Measurements from ENCODE around the gene CCZ1. TPM values are rescaled to one million over a fixed set of nuclear protein-coding genes. Genes with fewer than 3 reads are reported as not detected.
"Not testable (repeated sequence)": the region's sequence is repeated elsewhere in the genome, so short reads cannot be mapped to it uniquely, and the experiment has no call there.

Gene CCZ1
- total RNA-seq, 1 experiment from 2014 or later = 72.5 TPM

- DNase-seq (ENCODE audit: low spot score); in situ Hi-C loops (cut with HindIII; ENCODE audit: low sequenced_read_pairs): not testable (repeated sequence)
Measured at GRCh38 chr7:5897369-5897919, 1.1 kb upstream of the CCZ1 start.

GRCh38 chr7:5903002-5903401 lies 4.5 kb downstream of the CCZ1 start:
- in situ Hi-C loops (cut with HindIII; ENCODE audit: low sequenced_read_pairs); DNase-seq (ENCODE audit: low spot score): not testable (repeated sequence)

GRCh38 chr7:5904726-5905125 lies 6.2 kb downstream of the CCZ1 start:
- in situ Hi-C loops (cut with HindIII; ENCODE audit: low sequenced_read_pairs) = not testable (repeated sequence)

GRCh38 chr7:5908835-5909234 lies 10.3 kb downstream of the CCZ1 start:
- DNase-seq (ENCODE audit: low spot score); in situ Hi-C loops (cut with HindIII; ENCODE audit: low sequenced_read_pairs): not testable (repeated sequence)

More at GRCh38 chr7:5904726-5905125, 6.2 kb downstream of the CCZ1 start:
- not testable (repeated sequence) for DNase-seq (ENCODE audit: low spot score)

- in situ Hi-C loops (cut with HindIII; ENCODE audit: low sequenced_read_pairs); DNase-seq (ENCODE audit: low spot score): not testable (repeated sequence)
Measured at GRCh38 chr7:5916529-5916928, 18.0 kb downstream of the CCZ1 start.

GRCh38 chr7:5924180-5924579 lies 25.6 kb downstream of the CCZ1 start:
- DNase-seq (ENCODE audit: low spot score); in situ Hi-C loops (cut with HindIII; ENCODE audit: low sequenced_read_pairs): not testable (repeated sequence)

GRCh38 chr7:5924630-5925029 lies 26.1 kb downstream of the CCZ1 start:
- DNase-seq (ENCODE audit: low spot score); in situ Hi-C loops (cut with HindIII; ENCODE audit: low sequenced_read_pairs): not testable (repeated sequence)

- DNase-seq (ENCODE audit: low spot score); in situ Hi-C loops (cut with HindIII; ENCODE audit: low sequenced_read_pairs): not testable (repeated sequence)
Measured at GRCh38 chr7:5926263-5926870, 27.8 kb downstream of the CCZ1 start.

GRCh38 chr7:5930290-5930689 lies 31.8 kb downstream of the CCZ1 start:
- DNase-seq (ENCODE audit: low spot score); in situ Hi-C loops (cut with HindIII; ENCODE audit: low sequenced_read_pairs): not testable (repeated sequence)

GRCh38 chr7:5931250-5931649 lies 32.7 kb downstream of the CCZ1 start:
- in situ Hi-C loops (cut with HindIII; ENCODE audit: low sequenced_read_pairs); DNase-seq (ENCODE audit: low spot score): not testable (repeated sequence)

- DNase-seq (ENCODE audit: low spot score); in situ Hi-C loops (cut with HindIII; ENCODE audit: low sequenced_read_pairs): not testable (repeated sequence)
Measured at GRCh38 chr7:5931905-5932644, 33.5 kb downstream of the CCZ1 start.

- in situ Hi-C loops (cut with HindIII; ENCODE audit: low sequenced_read_pairs) = not testable (repeated sequence)
Measured at GRCh38 chr7:5934945-5935450, 36.5 kb downstream of the CCZ1 start.

GRCh38 chr7:5963205-5963604 lies 64.7 kb downstream of the CCZ1 start:
- DNase-seq (ENCODE audit: low spot score) = not testable (repeated sequence)

More at GRCh38 chr7:5934945-5935450, 36.5 kb downstream of the CCZ1 start:
- DNase-seq (ENCODE audit: low spot score) = not testable (repeated sequence)

GRCh38 chr7:5963810-5964209 lies 65.3 kb downstream of the CCZ1 start:
- DNase-seq (ENCODE audit: low spot score); in situ Hi-C loops (cut with HindIII; ENCODE audit: low sequenced_read_pairs): not testable (repeated sequence)

More at GRCh38 chr7:5963205-5963604, 64.7 kb downstream of the CCZ1 start:
- in situ Hi-C loops (cut with HindIII; ENCODE audit: low sequenced_read_pairs) = not testable (repeated sequence)

GRCh38 chr7:5970347-5970911 lies 71.9 kb downstream of the CCZ1 start, which contains the start of gene RSPH10B:
Gene RSPH10B, minus strand, starts transcription at chr7:5970689. Its CDS starts 3,573 bp downstream, at chr7:5967116.
- in situ Hi-C loops (cut with HindIII; ENCODE audit: low sequenced_read_pairs); DNase-seq (ENCODE audit: low spot score): not testable (repeated sequence)

GRCh38 chr7:5973580-5973979 lies 75.0 kb downstream of the CCZ1 start:
- in situ Hi-C loops (cut with HindIII; ENCODE audit: low sequenced_read_pairs); DNase-seq (ENCODE audit: low spot score): not testable (repeated sequence)

Data from G401 (cell line).